ENCODE results near the gene BCR.

DNA sequence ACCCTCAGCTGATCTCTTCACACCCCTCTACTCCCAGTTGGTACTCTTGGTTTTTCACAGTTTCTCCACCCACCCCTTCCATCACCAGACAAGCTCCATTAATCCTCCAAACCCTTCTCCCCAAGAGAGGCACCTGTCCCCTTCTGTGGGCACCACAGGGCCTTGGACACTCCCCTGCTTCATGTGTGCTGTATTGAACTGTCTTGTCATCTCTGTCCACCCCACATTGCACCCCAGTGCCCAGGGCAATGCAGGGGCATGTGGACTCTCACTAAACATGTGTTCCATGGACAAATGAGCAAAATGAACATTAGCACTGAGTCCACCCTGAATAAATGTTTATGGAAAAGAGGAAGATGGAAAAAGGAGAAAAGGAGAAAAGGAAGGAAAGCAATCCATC, 181.4 kb downstream of the BCR start:
- TF ChIP-seq, protein P1, sequence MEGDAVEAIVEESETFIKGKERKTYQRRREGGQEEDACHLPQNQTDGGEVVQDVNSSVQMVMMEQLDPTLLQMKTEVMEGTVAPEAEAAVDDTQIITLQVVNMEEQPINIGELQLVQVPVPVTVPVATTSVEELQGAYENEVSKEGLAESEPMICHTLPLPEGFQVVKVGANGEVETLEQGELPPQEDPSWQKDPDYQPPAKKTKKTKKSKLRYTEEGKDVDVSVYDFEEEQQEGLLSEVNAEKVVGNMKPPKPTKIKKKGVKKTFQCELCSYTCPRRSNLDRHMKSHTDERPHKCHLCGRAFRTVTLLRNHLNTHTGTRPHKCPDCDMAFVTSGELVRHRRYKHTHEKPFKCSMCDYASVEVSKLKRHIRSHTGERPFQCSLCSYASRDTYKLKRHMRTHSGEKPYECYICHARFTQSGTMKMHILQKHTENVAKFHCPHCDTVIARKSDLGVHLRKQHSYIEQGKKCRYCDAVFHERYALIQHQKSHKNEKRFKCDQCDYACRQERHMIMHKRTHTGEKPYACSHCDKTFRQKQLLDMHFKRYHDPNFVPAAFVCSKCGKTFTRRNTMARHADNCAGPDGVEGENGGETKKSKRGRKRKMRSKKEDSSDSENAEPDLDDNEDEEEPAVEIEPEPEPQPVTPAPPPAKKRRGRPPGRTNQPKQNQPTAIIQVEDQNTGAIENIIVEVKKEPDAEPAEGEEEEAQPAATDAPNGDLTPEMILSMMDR (IDR thresholded peaks at IDR 0.05; ENCODE audit: low read depth, low read length), result no peak
- TF ChIP-seq POLR2A (IDR thresholded peaks at IDR 0.05; ENCODE audit: extremely low read depth, insufficient read length), result no peak
- no peak for TF ChIP-seq MYC (IDR thresholded peaks at IDR 0.05; ENCODE audit: low read depth, low read length)
- TF ChIP-seq, protein P2, sequence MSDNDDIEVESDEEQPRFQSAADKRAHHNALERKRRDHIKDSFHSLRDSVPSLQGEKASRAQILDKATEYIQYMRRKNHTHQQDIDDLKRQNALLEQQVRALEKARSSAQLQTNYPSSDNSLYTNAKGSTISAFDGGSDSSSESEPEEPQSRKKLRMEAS (IDR thresholded peaks at IDR 0.05; ENCODE audit: low read depth, low read length), result no peak

All from NB4 (cell line).